IMR-90 (cell line): Measurements from ENCODE around the gene KCNMB1. TPM values are rescaled to one million over a fixed set of nuclear protein-coding genes. Genes with fewer than 3 reads are reported as not detected.

Experiments
- ATAC-seq: fragments of 200-7000 bp; cut with Tn5 transposase; 2 replicates; pipeline ENCODE4 v1.9.1; 2020; ENCODE audit warnings: low read depth, mild to moderate bottlenecking, moderate library complexity
- BruUV-seq: library from RNA; stranded (reverse); fragments of 400-500 nt; replicated peaks from 2 replicates; lab custom pipeline; 2021; lab: Mats Ljungman, UMichigan
- CTCF ChIA-PET: fragments of 300-600 bp; formaldehyde crosslinking; extraction: SDS; loops from one replicate; lab custom pipeline; 2021; ENCODE audit warnings: antibody characterized with exemption; lab: Yijun Ruan, JAX
- POLR2A ChIA-PET: fragments of 300-600 bp; sonication (Branson Sonifier 250); formaldehyde crosslinking; loops from one replicate; lab custom pipeline; 2022; ENCODE audit warnings: antibody characterized with exemption; ENCODE audit not compliant: unreplicated experiment; lab: Charles Lee
- DNase-seq: peaks from one replicate; pipeline ENCODE4 v3.0.0; 2013
- H2AFZ ChIP-seq: replicated peaks from 2 replicates; pipeline ENCODE3; 2013; ENCODE audit warnings: low read length, mild to moderate bottlenecking; ENCODE audit not compliant: poor library complexity
- H2AK5ac ChIP-seq: 2 replicates; pipeline ENCODE4 v1.6.1; 2013; ENCODE audit warnings: low read depth, low read length, inconsistent platforms
- H2AK9ac ChIP-seq: replicated peaks from 2 replicates; pipeline ENCODE3; 2013; ENCODE audit warnings: mild to moderate bottlenecking, low read depth, low read length, moderate library complexity; ENCODE audit not compliant: poor library complexity
- H2BK120ac ChIP-seq: 2 replicates; pipeline ENCODE4 v1.6.1; 2013; ENCODE audit warnings: low read depth, low read length, inconsistent platforms
- H2BK15ac ChIP-seq: 3 replicates; pipeline ENCODE4 v1.6.1; 2013; ENCODE audit warnings: low read depth, low read length, inconsistent platforms
- H2BK20ac ChIP-seq: 2 replicates; pipeline ENCODE4 v1.6.1; 2013; ENCODE audit warnings: low read depth, mild to moderate bottlenecking, inconsistent platforms, low read length, moderate library complexity
- H2BK5ac ChIP-seq: 2 replicates; pipeline ENCODE4 v1.6.1; 2013; ENCODE audit warnings: mild to moderate bottlenecking, low read depth, low read length, inconsistent platforms; ENCODE audit not compliant: poor library complexity, severe bottlenecking
- H3K14ac ChIP-seq: replicated peaks from 2 replicates; pipeline ENCODE4 v1.6.1; 2013; ENCODE audit warnings: low read depth, low read length, inconsistent platforms
- H3K18ac ChIP-seq: 2 replicates; pipeline ENCODE4 v1.6.1; 2013; ENCODE audit warnings: low read depth, low read length, control low read depth
- H3K23ac ChIP-seq: 2 replicates; pipeline ENCODE4 v1.6.1; 2013; ENCODE audit warnings: low read depth, low read length, inconsistent platforms
- H3K27ac ChIP-seq: 2 replicates; pipeline ENCODE4 v1.5.1; 2013; ENCODE audit warnings: mild to moderate bottlenecking, control low read depth, low read length; ENCODE audit not compliant: insufficient read depth
- H3K27me3 ChIP-seq: 2 replicates; pipeline ENCODE4 v1.6.1; 2013; ENCODE audit warnings: low read length; ENCODE audit not compliant: control insufficient read depth, insufficient read depth
- H3K36me3 ChIP-seq: 2 replicates; pipeline ENCODE4 v1.6.1; 2013; ENCODE audit warnings: low read length, mixed read lengths; ENCODE audit not compliant: control insufficient read depth, insufficient read depth
- H3K4ac ChIP-seq: 2 replicates; pipeline ENCODE4 v1.6.1; 2013; ENCODE audit warnings: low read depth, low read length, inconsistent platforms
- H3K4me1 ChIP-seq: 2 replicates; pipeline ENCODE4 v1.6.1; 2013; ENCODE audit warnings: low read length, mixed read lengths; ENCODE audit not compliant: control insufficient read depth, insufficient read depth
- H3K4me2 ChIP-seq: 2 replicates; pipeline ENCODE4 v1.6.1; 2013; ENCODE audit warnings: low read depth, mild to moderate bottlenecking, control low read depth, low read length, moderate library complexity
- H3K4me3 ChIP-seq: 2 replicates; pipeline ENCODE4 v1.5.1; 2013; ENCODE audit warnings: low read depth, mild to moderate bottlenecking, control low read depth, low read length, moderate library complexity; ENCODE audit not compliant: insufficient read depth
- H3K56ac ChIP-seq: 2 replicates; pipeline ENCODE4 v1.6.1; 2013; ENCODE audit warnings: low read length, inconsistent platforms; ENCODE audit not compliant: insufficient read depth; ENCODE audit errors: extremely low read depth
- H3K79me1 ChIP-seq, 2 experiments: 2 replicates each; pipeline ENCODE4 v1.6.1; 2013; ENCODE audit warnings: low read length in 2 of 2, inconsistent platforms in 1 of 2, low read depth in 1 of 2
- H3K9ac ChIP-seq: 2 replicates; pipeline ENCODE4 v1.6.1; 2013; ENCODE audit warnings: low read depth, low read length, control low read depth
- H3K9me1 ChIP-seq: 2 replicates; pipeline ENCODE4 v1.6.1; 2013; ENCODE audit warnings: low read length, inconsistent platforms; ENCODE audit not compliant: insufficient read depth
- H3K9me3 ChIP-seq: 2 replicates; pipeline ENCODE4 v1.6.1; 2013; ENCODE audit warnings: low read length; ENCODE audit not compliant: control insufficient read depth, insufficient read depth
- H4K20me1 ChIP-seq: 2 replicates; pipeline ENCODE4 v1.6.1; 2013; ENCODE audit warnings: low read length, inconsistent platforms; ENCODE audit not compliant: insufficient read depth
- H4K5ac ChIP-seq: 2 replicates; pipeline ENCODE4 v1.6.1; 2013; ENCODE audit warnings: mild to moderate bottlenecking, low read depth, low read length, control low read depth
- H4K8ac ChIP-seq, 2 experiments: 2 replicates each; pipeline ENCODE4 v1.6.1; 2013; ENCODE audit warnings: low read depth in 2 of 2, low read length in 2 of 2, control low read depth in 1 of 2, inconsistent platforms in 1 of 2
- H4K91ac ChIP-seq: 2 replicates; pipeline ENCODE4 v1.6.1; 2013; ENCODE audit warnings: low read depth, low read length, inconsistent platforms; ENCODE audit not compliant: insufficient read depth
- CHD1 ChIP-seq: IDR thresholded peaks from 2 replicates; pipeline ENCODE4 v1.6.1; 2012; ENCODE audit warnings: low read depth, low read length, improper control_type of control experiment
- ELK1 ChIP-seq: fragments of 150-350 bp; IDR thresholded peaks from 2 replicates; pipeline ENCODE4 v1.6.1; 2016; ENCODE audit warnings: low read depth, mild to moderate bottlenecking, low read length, moderate library complexity, borderline replicate concordance
- FOS ChIP-seq: fragments of 150-350 bp; IDR thresholded peaks from 2 replicates; pipeline ENCODE4 v1.6.1; 2016; ENCODE audit warnings: low read depth, low read length
- MAFK ChIP-seq: IDR thresholded peaks from 2 replicates; pipeline ENCODE4 v1.6.1; 2012; ENCODE audit warnings: low read depth, low read length, improper control_type of control experiment
- MAZ ChIP-seq: IDR thresholded peaks from 2 replicates; pipeline ENCODE4 v1.6.1; 2012; ENCODE audit warnings: low read depth, mild to moderate bottlenecking, low read length, improper control_type of control experiment, moderate library complexity, borderline replicate concordance
- POLR2A ChIP-seq: IDR thresholded peaks from 2 replicates; pipeline ENCODE4 v1.6.1; 2012; ENCODE audit warnings: mild to moderate bottlenecking, low read depth, low read length
- RAD21 ChIP-seq: IDR thresholded peaks from 2 replicates; pipeline ENCODE4 v1.6.1; 2012; ENCODE audit warnings: low read length, improper control_type of control experiment
- RFX5 ChIP-seq: IDR thresholded peaks from 2 replicates; pipeline ENCODE4 v1.8.0; 2012; ENCODE audit warnings: low read depth, mild to moderate bottlenecking, low read length, moderate library complexity
- WGBS, 2 experiments: methylation state at CpG; one replicate each; pipeline versions ENCODE4 v1.1.5 to v1.1.7; 2013; ENCODE audit warnings: missing lambda C conversion rate in 2 of 2; ENCODE audit not compliant: insufficient read length in 1 of 2; ENCODE audit errors: extremely low coverage in 2 of 2; 5-methylcytosine and 5-hydroxymethylcytosine counted together
- dilution Hi-C: fragments of 300-500 bp; cut with HindIII; formaldehyde crosslinking; loops from one replicate; pipeline ENCODE4 v1.14.3; 2018; ENCODE audit warnings: low sequenced_read_pairs; ENCODE audit not compliant: unreplicated experiment
- in situ Hi-C: fragments of 300-500 bp; cut with MboI; formaldehyde crosslinking; loops from 3 replicates; pipeline ENCODE4 v1.14.3; 2019; ENCODE audit warnings: low sequenced_read_pairs, inconsistent platforms, mixed read lengths
- intact Hi-C: fragments of 100-400 bp; cut with micrococcal nuclease; formaldehyde crosslinking; loops from 2 replicates; pipeline ENCODE4 v1.10.0; 2022
- polyA plus RNA-seq, 3 experiments: library from polyadenylated mRNA; depleted of rRNA; stranded (reverse); fragments of >200 nt; gene quantifications; 2 replicates each; pipeline ENCODE4 v1.2.3, GENCODE V29; 2012; ENCODE audit warnings: low replicate concordance in 1 of 3
- total RNA-seq: library from RNA; depleted of rRNA; stranded (reverse); fragments of >200 nt; gene quantifications from 2 replicates; pipeline ENCODE4 v1.2.3, GENCODE V29; 2012
- TF ChIP-seq, protein P1 (sequence below): conservative IDR thresholded peaks from 2 replicates; pipeline ENCODE4 v1.5.1; 2012; ENCODE audit warnings: mild to moderate bottlenecking, low read depth, low read length, improper control_type of control experiment

Gene KCNMB1
- total and polyA plus RNA-seq, 2 of the 4 experiments (the other 2 are of a cell fraction): not detected

- Histone ChIP-seq H3K27me3 (peaks cover 4% of the 10 kb centered on the region), H2AK9ac (no peak overlapping the region), H3K23ac (no peak overlapping the region), H3K4ac (no peak overlapping the region), H2BK120ac (no peak overlapping the region), H4K8ac (no peak overlapping the region), H3K18ac (no peak overlapping the region), H3K36me3 (no peaks in the 10 kb centered on the region), H3K79me1 (no peaks in the 10 kb centered on the region), H3K27ac (no peak overlapping the region), H3K9me3 (no peaks in the 10 kb centered on the region), H3K4me2 (no peak overlapping the region), H2AK5ac (no peak overlapping the region), H4K5ac (no peak overlapping the region), H4K20me1 (no peaks in the 10 kb centered on the region), H2BK5ac (no peak overlapping the region), H3K9ac (no peak overlapping the region), H2AFZ (no peak overlapping the region), H2BK20ac (no peak overlapping the region), H3K4me3 (no peak overlapping the region), H3K56ac (no peak overlapping the region), H3K14ac (no peak overlapping the region), H3K9me1 (no peaks in the 10 kb centered on the region), H4K91ac (no peak overlapping the region), H3K4me1 (no peaks in the 10 kb centered on the region), H2BK15ac (no peak overlapping the region)
- DNase-seq: no peak
- BruUV-seq: no TSS peak
- 20% methylated on average over 1 of the region's 11 CpGs; no CpG with 5 or more reads in 1 of the 2 experiments for WGBS, 2 experiments
- no peak for TF ChIP-seq RFX5
- no peak for TF ChIP-seq CHD1
- TF ChIP-seq FOS: no peak
- no peak for TF ChIP-seq ELK1
- TF ChIP-seq MAZ: no peak
- no peak for TF ChIP-seq MAFK
- TF ChIP-seq RAD21: no peak
- TF ChIP-seq POLR2A: no peak
- TF ChIP-seq, protein P1, sequence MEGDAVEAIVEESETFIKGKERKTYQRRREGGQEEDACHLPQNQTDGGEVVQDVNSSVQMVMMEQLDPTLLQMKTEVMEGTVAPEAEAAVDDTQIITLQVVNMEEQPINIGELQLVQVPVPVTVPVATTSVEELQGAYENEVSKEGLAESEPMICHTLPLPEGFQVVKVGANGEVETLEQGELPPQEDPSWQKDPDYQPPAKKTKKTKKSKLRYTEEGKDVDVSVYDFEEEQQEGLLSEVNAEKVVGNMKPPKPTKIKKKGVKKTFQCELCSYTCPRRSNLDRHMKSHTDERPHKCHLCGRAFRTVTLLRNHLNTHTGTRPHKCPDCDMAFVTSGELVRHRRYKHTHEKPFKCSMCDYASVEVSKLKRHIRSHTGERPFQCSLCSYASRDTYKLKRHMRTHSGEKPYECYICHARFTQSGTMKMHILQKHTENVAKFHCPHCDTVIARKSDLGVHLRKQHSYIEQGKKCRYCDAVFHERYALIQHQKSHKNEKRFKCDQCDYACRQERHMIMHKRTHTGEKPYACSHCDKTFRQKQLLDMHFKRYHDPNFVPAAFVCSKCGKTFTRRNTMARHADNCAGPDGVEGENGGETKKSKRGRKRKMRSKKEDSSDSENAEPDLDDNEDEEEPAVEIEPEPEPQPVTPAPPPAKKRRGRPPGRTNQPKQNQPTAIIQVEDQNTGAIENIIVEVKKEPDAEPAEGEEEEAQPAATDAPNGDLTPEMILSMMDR: no peak
- no peak for ATAC-seq
- intact Hi-C loops (no loop called here), dilution Hi-C loops (no loop called here), in situ Hi-C loops (no loop called here)
- ChIA-PET POLR2A (no interaction called here), CTCF (interaction anchor here (0.6 kb wide), 1 partner anchor 1206 kb away, joined by 4 read pairs; no protein-coding TSS in a partner anchor)
Measured at GRCh38 chr5:170348137-170348633, 41.0 kb downstream of the KCNMB1 start.
